ENCODE measurements around the gene IGF2R.
"Not testable (repeated sequence)": the region's sequence is repeated elsewhere in the genome, so short reads cannot be mapped to it uniquely, and the experiment has no call there.

Gene IGF2R

DNA sequence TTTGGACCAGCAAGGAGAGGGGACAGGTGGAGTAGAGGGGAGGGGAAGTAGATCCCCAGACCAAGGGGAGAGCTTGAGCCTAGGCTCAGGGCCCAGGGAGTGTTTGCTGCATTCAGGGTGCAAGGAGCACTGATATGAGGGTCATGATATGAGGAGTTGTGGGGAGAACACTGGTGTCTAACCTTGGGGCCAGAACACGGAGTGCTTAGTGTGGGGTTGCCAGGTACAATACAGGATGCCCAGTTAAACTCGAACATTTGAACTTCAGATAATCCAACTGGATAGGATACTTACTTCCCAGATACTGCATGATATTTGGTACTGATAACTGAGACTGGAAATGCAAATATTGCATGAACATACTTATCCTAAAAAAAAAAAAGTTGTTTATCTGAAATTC, 155.1 kb downstream of the IGF2R start:
- no peak overlapping the region for H3K27ac ChIP-seq (ENCODE audit: low read length)
- no peaks in the 10 kb centered on the region for H3K9me3 ChIP-seq (ENCODE audit: insufficient read depth, low read length)
- no peak overlapping the region for H3K9ac ChIP-seq (ENCODE audit: low read length)
- H3K4me2 ChIP-seq (ENCODE audit: low read length), result no peak overlapping the region
- H2AFZ ChIP-seq (ENCODE audit: low read depth, low read length), result no peak overlapping the region
- TF ChIP-seq CTCF (IDR thresholded peaks at IDR 0.05; ENCODE audit: low read depth, low read length) (no peak), EZH2phosphoT487 (IDR thresholded peaks at IDR 0.05; ENCODE audit: low read depth) (no peak)
- H3K4me3 ChIP-seq (ENCODE audit: low read length), result no peak overlapping the region
- H3K36me3 ChIP-seq (replicated peaks; ENCODE audit: low read depth, low read length), result no peaks in the 10 kb centered on the region
- no peaks in the 10 kb centered on the region for H3K79me2 ChIP-seq (ENCODE audit: low read length)
- no peaks in the 10 kb centered on the region for H3K4me1 ChIP-seq (ENCODE audit: low read length)
- H3K27me3 ChIP-seq (ENCODE audit: low read depth, low read length), result no peaks in the 10 kb centered on the region
- H4K20me1 ChIP-seq (ENCODE audit: insufficient read depth, low read length), result no peaks in the 10 kb centered on the region

- H3K36me3 ChIP-seq (replicated peaks; ENCODE audit: low read depth, low read length), result no peaks in the 10 kb centered on the region
- no peak overlapping the region for H3K4me2 ChIP-seq (ENCODE audit: low read length)
- TF ChIP-seq CTCF (IDR thresholded peaks at IDR 0.05; ENCODE audit: low read depth, low read length) (no peak), EZH2phosphoT487 (IDR thresholded peaks at IDR 0.05; ENCODE audit: low read depth) (no peak)
Observed at GRCh38 chr6:160124605-160125004, 155.7 kb downstream of the IGF2R start.

GRCh38 chr6:160125105-160125504, 156.2 kb downstream of the IGF2R start:
- not testable (repeated sequence) for H3K27me3 ChIP-seq (ENCODE audit: low read depth, low read length); H3K9me3 ChIP-seq (ENCODE audit: insufficient read depth, low read length); H3K9ac ChIP-seq (ENCODE audit: low read length); H3K27ac ChIP-seq (ENCODE audit: low read length); H2AFZ ChIP-seq (ENCODE audit: low read depth, low read length); H3K4me2 ChIP-seq (ENCODE audit: low read length); H3K36me3 ChIP-seq (replicated peaks; ENCODE audit: low read depth, low read length); H3K79me2 ChIP-seq (ENCODE audit: low read length); H3K4me1 ChIP-seq (ENCODE audit: low read length); H3K4me3 ChIP-seq (ENCODE audit: low read length); H4K20me1 ChIP-seq (ENCODE audit: insufficient read depth, low read length)

More at GRCh38 chr6:160124605-160125004, 155.7 kb downstream of the IGF2R start:
- Histone ChIP-seq H2AFZ (ENCODE audit: low read depth, low read length) (no peak overlapping the region), H4K20me1 (ENCODE audit: insufficient read depth, low read length) (no peaks in the 10 kb centered on the region), H3K9me3 (ENCODE audit: insufficient read depth, low read length) (no peaks in the 10 kb centered on the region), H3K27me3 (ENCODE audit: low read depth, low read length) (no peaks in the 10 kb centered on the region), H3K27ac (ENCODE audit: low read length) (no peak overlapping the region), H3K4me1 (ENCODE audit: low read length) (no peaks in the 10 kb centered on the region), H3K4me3 (ENCODE audit: low read length) (no peak overlapping the region), H3K79me2 (ENCODE audit: low read length) (no peaks in the 10 kb centered on the region), H3K9ac (ENCODE audit: low read length) (no peak overlapping the region)

- Histone ChIP-seq H3K4me1 (ENCODE audit: low read length) (no peaks in the 10 kb centered on the region), H3K27ac (ENCODE audit: low read length) (no peak overlapping the region), H3K9me3 (ENCODE audit: insufficient read depth, low read length) (no peaks in the 10 kb centered on the region), H3K9ac (ENCODE audit: low read length) (no peak overlapping the region), H4K20me1 (ENCODE audit: insufficient read depth, low read length) (no peaks in the 10 kb centered on the region), H3K79me2 (ENCODE audit: low read length) (no peaks in the 10 kb centered on the region), H3K4me3 (ENCODE audit: low read length) (no peak overlapping the region), H2AFZ (ENCODE audit: low read depth, low read length) (no peak overlapping the region), H3K4me2 (ENCODE audit: low read length) (no peak overlapping the region), H3K27me3 (ENCODE audit: low read depth, low read length) (no peaks in the 10 kb centered on the region), H3K36me3 (replicated peaks; ENCODE audit: low read depth, low read length) (no peaks in the 10 kb centered on the region)
- TF ChIP-seq CTCF (IDR thresholded peaks at IDR 0.05; ENCODE audit: low read depth, low read length) (no peak), EZH2phosphoT487 (IDR thresholded peaks at IDR 0.05; ENCODE audit: low read depth) (no peak)
Observed at GRCh38 chr6:160127270-160128124, 158.6 kb downstream of the IGF2R start.
